Endothelial cell of hepatic sinusoid (primary cell): Measurements from ENCODE around the gene TBL1X.
"Not testable (repeated sequence)": the region's sequence is repeated elsewhere in the genome, so short reads cannot be mapped to it uniquely, and the experiment has no call there.

Source experiments
- in situ Hi-C: cut with HindIII; loops from 2 replicates; pipeline ENCODE4 v1.10.0; 2017; ENCODE audit warnings: low sequenced_read_pairs

Gene TBL1X

GRCh38 chrX:9458516-9459078 is 6.3 kb upstream of the TBL1X start:
- in situ Hi-C loops, result no loop called here

GRCh38 chrX:9459186-9459748 is 5.6 kb upstream of the TBL1X start:
- in situ Hi-C loops, result no loop called here

GRCh38 chrX:9461087-9461486 is 3.8 kb upstream of the TBL1X start:
- in situ Hi-C loops, result no loop called here

GRCh38 chrX:9462456-9462855 is 2.4 kb upstream of the TBL1X start:
- in situ Hi-C loops, result no loop called here

GRCh38 chrX:9465380-9466123 is 694 bp downstream of the TBL1X start:
- in situ Hi-C loops, result no loop called here

GRCh38 chrX:9466124-9466495 is 1.3 kb downstream of the TBL1X start:
- in situ Hi-C loops, result no loop called here

- in situ Hi-C loops, result no loop called here
Observed at GRCh38 chrX:9466736-9467135, 1.9 kb downstream of the TBL1X start.

GRCh38 chrX:9467146-9467545 is 2.3 kb downstream of the TBL1X start:
- in situ Hi-C loops, result no loop called here

GRCh38 chrX:9467751-9468150 is 2.9 kb downstream of the TBL1X start:
- in situ Hi-C loops, result no loop called here

- in situ Hi-C loops, result no loop called here
Observed at GRCh38 chrX:9471571-9471985, 6.7 kb downstream of the TBL1X start.

- in situ Hi-C loops, result no loop called here
Observed at GRCh38 chrX:9473708-9474107, 8.8 kb downstream of the TBL1X start.

- in situ Hi-C loops, result not testable (repeated sequence)
Observed at GRCh38 chrX:9475417-9475816, 10.6 kb downstream of the TBL1X start.

- in situ Hi-C loops, result no loop called here
Observed at GRCh38 chrX:9475984-9476383, 11.1 kb downstream of the TBL1X start.

GRCh38 chrX:9476810-9477575 is 12.1 kb downstream of the TBL1X start:
- in situ Hi-C loops, result no loop called here

GRCh38 chrX:9482408-9482807 is 17.6 kb downstream of the TBL1X start:
- in situ Hi-C loops, result no loop called here

- in situ Hi-C loops, result no loop called here
Observed at GRCh38 chrX:9482837-9483236, 18.0 kb downstream of the TBL1X start.

- in situ Hi-C loops, result no loop called here
Observed at GRCh38 chrX:9483376-9483775, 18.5 kb downstream of the TBL1X start.

GRCh38 chrX:9486786-9487387 is 22.0 kb downstream of the TBL1X start:
- in situ Hi-C loops, result no loop called here

GRCh38 chrX:9488586-9488985 is 23.7 kb downstream of the TBL1X start:
- in situ Hi-C loops, result no loop called here

- in situ Hi-C loops, result no loop called here
Observed at GRCh38 chrX:9489234-9489633, 24.4 kb downstream of the TBL1X start.

GRCh38 chrX:9492901-9493300 is 28.0 kb downstream of the TBL1X start:
- in situ Hi-C loops, result no loop called here
